OCI-LY3 (cell line): ENCODE data around the gene RABEPK.

Source experiments
- H2AFZ ChIP-seq: fragments of 200-600, 300-600 bp; shearing (Covaris generic); 2 replicates; pipeline ENCODE4 v1.6.0; 2014; ENCODE audit warnings: antibody characterized with exemption, low read depth, low read length
- H3K27ac ChIP-seq: fragments of 200-600, 300-600 bp; sonication (generic); 2 replicates; pipeline ENCODE4 v1.5.1; 2014; ENCODE audit warnings: mild to moderate bottlenecking, low read length, moderate library complexity, mixed read lengths
- H3K27me3 ChIP-seq: fragments of 200-600, 300-600 bp; sonication (generic); 2 replicates; pipeline ENCODE4 v1.6.1; 2014; ENCODE audit warnings: low read depth, low read length, mixed read lengths
- H3K36me3 ChIP-seq: fragments of 200-600, 300-600 bp; sonication (generic); replicated peaks from 2 replicates; pipeline ENCODE3; 2014; ENCODE audit warnings: low read depth, low read length, mixed read lengths
- H3K4me1 ChIP-seq: fragments of 300-600, 200-600 bp; sonication (generic); 2 replicates; pipeline ENCODE4 v1.6.1; 2014; ENCODE audit warnings: low read length, mixed read lengths
- H3K4me2 ChIP-seq: fragments of 200-600, 300-600 bp; sonication (generic); 2 replicates; pipeline ENCODE4 v1.6.1; 2014; ENCODE audit warnings: low read length, mixed read lengths
- H3K4me3 ChIP-seq: fragments of 300-600, 200-600 bp; sonication (generic); 2 replicates; pipeline ENCODE4 v1.5.1; 2014; ENCODE audit warnings: antibody characterized with exemption, mild to moderate bottlenecking, low read length, moderate library complexity
- H3K79me2 ChIP-seq: fragments of 300-600, 200-600 bp; shearing (Covaris generic); 2 replicates; pipeline ENCODE4 v1.6.1; 2014; ENCODE audit warnings: mild to moderate bottlenecking, low read length, mixed read lengths
- H3K9ac ChIP-seq: fragments of 300-600, 200-600 bp; shearing (Covaris generic); 2 replicates; pipeline ENCODE4 v1.6.0; 2014; ENCODE audit warnings: mild to moderate bottlenecking, low read length, moderate library complexity
- H3K9me3 ChIP-seq: fragments of 200-600, 300-600 bp; shearing (Covaris generic); 2 replicates; pipeline ENCODE4 v1.6.1; 2014; ENCODE audit warnings: low read length, mixed read lengths; ENCODE audit not compliant: insufficient read depth
- H4K20me1 ChIP-seq: fragments of 200-600, 300-600 bp; sonication (generic); 2 replicates; pipeline ENCODE4 v1.6.1; 2016; ENCODE audit warnings: low read length, mixed read lengths; ENCODE audit not compliant: insufficient read depth
- EZH2phosphoT487 ChIP-seq: fragments of 200-600 bp; shearing (Covaris generic); IDR thresholded peaks from 2 replicates; pipeline ENCODE4 v1.6.1; 2018; ENCODE audit warnings: antibody characterized with exemption, mixed run types, low read depth
- TF ChIP-seq, protein P1 (sequence below): fragments of 200-600, 300-600 bp; sonication (generic); IDR thresholded peaks from 2 replicates; pipeline ENCODE4 v1.5.1; 2014; ENCODE audit warnings: antibody characterized with exemption, low read length, low read depth

RABEPK gene

DNA sequence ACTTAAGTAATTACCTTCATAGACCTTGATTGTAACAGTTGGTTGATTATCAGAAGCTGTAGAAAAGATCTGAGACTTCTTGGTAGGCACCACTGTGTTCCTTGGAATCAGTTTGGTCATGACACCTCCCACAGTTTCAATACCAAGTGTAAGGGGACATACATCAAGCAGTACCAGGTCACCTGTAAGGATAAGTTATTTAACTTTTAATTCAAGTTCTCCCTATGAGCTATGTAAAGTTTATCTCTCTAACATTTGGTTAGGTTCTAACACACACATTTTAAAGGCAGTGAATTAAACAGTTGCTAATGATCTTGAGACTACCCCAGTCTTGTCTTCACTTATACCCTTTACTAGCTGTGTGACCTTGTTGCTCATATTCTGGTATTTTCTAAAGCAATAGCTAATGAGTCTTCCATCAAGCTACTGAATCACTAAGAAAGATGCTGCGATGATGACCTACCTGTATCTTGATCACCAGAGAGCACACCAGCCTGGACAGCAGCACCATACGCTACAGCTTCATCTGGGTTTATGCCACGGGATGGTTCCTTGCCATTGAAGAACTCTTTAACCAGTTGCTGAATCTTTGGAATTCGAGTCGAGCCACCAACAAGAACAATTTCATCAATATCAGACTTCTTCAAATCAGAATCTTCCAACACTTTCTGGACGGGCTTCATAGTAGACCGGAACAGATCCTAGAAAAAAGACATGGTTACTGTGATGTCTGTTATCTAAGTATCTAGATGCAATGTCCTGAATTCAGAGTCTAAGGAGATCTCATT is 38.0 kb downstream of the RABEPK start:
- Histone ChIP-seq H4K20me1 (peaks cover 54% of the 10 kb centered on the region), H3K27ac (no peak overlapping the region), H3K9ac (no peak overlapping the region), H3K4me3 (no peak overlapping the region), H3K79me2 (peaks cover 75% of the 10 kb centered on the region), H3K4me1 (peaks cover 24% of the 10 kb centered on the region), H3K27me3 (no peaks in the 10 kb centered on the region), H3K9me3 (no peaks in the 10 kb centered on the region), H2AFZ (no peak overlapping the region), H3K4me2 (no peak overlapping the region), H3K36me3 (peaks cover 60% of the 10 kb centered on the region)
- TF ChIP-seq, protein P1, sequence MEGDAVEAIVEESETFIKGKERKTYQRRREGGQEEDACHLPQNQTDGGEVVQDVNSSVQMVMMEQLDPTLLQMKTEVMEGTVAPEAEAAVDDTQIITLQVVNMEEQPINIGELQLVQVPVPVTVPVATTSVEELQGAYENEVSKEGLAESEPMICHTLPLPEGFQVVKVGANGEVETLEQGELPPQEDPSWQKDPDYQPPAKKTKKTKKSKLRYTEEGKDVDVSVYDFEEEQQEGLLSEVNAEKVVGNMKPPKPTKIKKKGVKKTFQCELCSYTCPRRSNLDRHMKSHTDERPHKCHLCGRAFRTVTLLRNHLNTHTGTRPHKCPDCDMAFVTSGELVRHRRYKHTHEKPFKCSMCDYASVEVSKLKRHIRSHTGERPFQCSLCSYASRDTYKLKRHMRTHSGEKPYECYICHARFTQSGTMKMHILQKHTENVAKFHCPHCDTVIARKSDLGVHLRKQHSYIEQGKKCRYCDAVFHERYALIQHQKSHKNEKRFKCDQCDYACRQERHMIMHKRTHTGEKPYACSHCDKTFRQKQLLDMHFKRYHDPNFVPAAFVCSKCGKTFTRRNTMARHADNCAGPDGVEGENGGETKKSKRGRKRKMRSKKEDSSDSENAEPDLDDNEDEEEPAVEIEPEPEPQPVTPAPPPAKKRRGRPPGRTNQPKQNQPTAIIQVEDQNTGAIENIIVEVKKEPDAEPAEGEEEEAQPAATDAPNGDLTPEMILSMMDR, result no peak
- no peak for TF ChIP-seq EZH2phosphoT487

- peaks cover 75% of the 10 kb centered on the region for H3K79me2 ChIP-seq
- H2AFZ ChIP-seq, result no peak overlapping the region
- no peak overlapping the region for H3K9ac ChIP-seq
- H3K4me3 ChIP-seq, result no peak overlapping the region
- peaks cover 54% of the 10 kb centered on the region for H4K20me1 ChIP-seq
- no peaks in the 10 kb centered on the region for H3K9me3 ChIP-seq
- H3K27me3 ChIP-seq, result no peaks in the 10 kb centered on the region
- TF ChIP-seq, protein P1, result no peak
- no peak for TF ChIP-seq EZH2phosphoT487
- no peak overlapping the region for H3K27ac ChIP-seq
- peaks cover 54% of the 10 kb centered on the region for H3K36me3 ChIP-seq
- peaks cover 24% of the 10 kb centered on the region for H3K4me1 ChIP-seq
- 0 out of 2 replicates have a peak overlapping the region, but pooled peaks have one; percentile 66 for H3K4me2 ChIP-seq
These were observed 38.6 kb downstream of the RABEPK start for GRCh38 chr9:125238915-125239446.

GRCh38 chr9:125239631-125240597 is 39.6 kb downstream of the RABEPK start:
- H4K20me1 ChIP-seq, result peaks cover 51% of the 10 kb centered on the region
- H2AFZ ChIP-seq, result no peak overlapping the region
- peak overlapping the region; percentile 66 for H3K4me2 ChIP-seq
- H3K4me3 ChIP-seq, result peak overlapping the region; percentile 96
- no peak for TF ChIP-seq EZH2phosphoT487
- TF ChIP-seq, protein P1, result no peak
- no peaks in the 10 kb centered on the region for H3K27me3 ChIP-seq
- peak overlapping the region; percentile 99 for H3K9ac ChIP-seq
- H3K36me3 ChIP-seq, result peaks cover 49% of the 10 kb centered on the region
- H3K79me2 ChIP-seq, result peaks cover 72% of the 10 kb centered on the region
- H3K27ac ChIP-seq, result peak overlapping the region; percentile 72
- H3K4me1 ChIP-seq, result peaks cover 24% of the 10 kb centered on the region
- no peaks in the 10 kb centered on the region for H3K9me3 ChIP-seq

DNA sequence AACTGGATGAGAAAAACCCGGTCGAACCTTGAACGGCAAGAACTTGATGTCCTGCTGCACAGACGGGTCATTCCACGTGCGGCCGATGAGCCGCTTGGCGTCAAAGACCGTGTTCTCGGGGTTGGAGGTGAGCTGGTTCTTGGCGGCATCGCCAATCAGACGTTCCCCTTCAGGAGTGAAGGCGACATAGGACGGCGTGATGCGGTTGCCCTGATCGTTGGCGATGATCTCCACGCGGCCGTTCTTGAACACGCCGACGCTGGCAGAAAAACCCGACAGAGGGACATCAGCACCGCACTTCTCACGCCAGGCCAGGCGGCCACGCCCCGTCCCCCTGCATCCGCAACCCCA is 40.3 kb downstream of the RABEPK start:
- H3K27me3 ChIP-seq, result no peaks in the 10 kb centered on the region
- peak overlapping the region; percentile 72 for H3K27ac ChIP-seq
- peaks cover 66% of the 10 kb centered on the region for H3K79me2 ChIP-seq
- H3K4me2 ChIP-seq, result peak overlapping the region; percentile 66
- H3K9ac ChIP-seq, result peak overlapping the region; percentile 99
- peaks cover 24% of the 10 kb centered on the region for H3K4me1 ChIP-seq
- peaks cover 44% of the 10 kb centered on the region for H3K36me3 ChIP-seq
- H4K20me1 ChIP-seq, result peaks cover 44% of the 10 kb centered on the region
- no peak overlapping the region; the same call in 1 of the 2 replicates for H2AFZ ChIP-seq
- no peaks in the 10 kb centered on the region for H3K9me3 ChIP-seq
- H3K4me3 ChIP-seq, result peak overlapping the region; percentile 96
- no peak for TF ChIP-seq EZH2phosphoT487
- TF ChIP-seq, protein P1, result no peak
